ENCODE measurements around the gene CLCN6.

DNA sequence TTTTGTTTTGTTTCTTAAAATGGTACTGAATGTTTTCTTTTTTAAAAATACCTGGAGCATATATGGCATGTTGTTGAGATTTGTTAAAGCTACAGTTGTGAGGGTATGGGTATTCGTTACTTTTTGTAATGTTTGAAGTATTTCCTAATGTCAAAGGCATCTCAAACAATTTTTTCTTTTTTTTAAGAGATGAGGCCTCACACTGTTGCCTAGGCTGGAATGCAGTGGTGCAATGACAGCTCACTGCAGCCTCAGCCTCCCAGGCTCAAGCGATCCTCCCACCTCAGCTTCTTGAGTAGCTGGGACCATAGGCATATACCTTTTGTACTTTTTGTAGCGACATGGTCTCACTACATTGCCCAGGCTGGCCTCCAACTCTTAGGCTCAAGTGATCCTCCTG lies 16.1 kb downstream of the CLCN6 start:
- TF ChIP-seq POLR2A (IDR thresholded peaks at IDR 0.05; ENCODE audit: low read depth, low read length) (no peak), POLR2AphosphoS5 (IDR thresholded peaks at IDR 0.05; ENCODE audit: low read depth, low read length) (no peak)

All from GM12892 (cell line).